ENCODE results near the gene TNFRSF25.

TNFRSF25 gene

DNA sequence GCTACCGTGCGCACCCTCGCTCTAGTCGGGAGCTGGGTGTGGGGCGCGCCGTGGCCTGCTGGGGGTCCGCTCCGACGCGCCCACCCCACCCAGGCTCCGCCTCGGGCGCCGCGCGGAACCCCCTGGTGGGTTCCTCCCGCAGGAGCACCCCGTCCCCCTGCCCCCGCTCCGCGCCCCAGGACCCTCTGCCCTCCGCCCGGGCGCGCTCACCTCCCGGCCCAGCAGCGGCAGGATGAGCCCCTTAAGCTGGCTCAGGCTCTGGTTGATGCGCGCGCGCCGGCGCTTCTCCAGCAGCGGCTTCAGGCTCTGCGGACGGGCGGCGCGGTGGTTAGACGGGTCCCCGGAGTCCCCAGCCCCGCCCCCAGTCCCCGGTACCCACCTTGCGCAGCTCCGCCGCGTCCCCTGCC lies 46.6 kb downstream of the TNFRSF25 start:
- DNase-seq (ENCODE audit: extremely low read depth, insufficient read length) = no peak
- peak overlapping the region; percentile 53 for H3K4me3 ChIP-seq (replicated peaks; ENCODE audit: low read depth, low read length)
- TF ChIP-seq, protein P1, sequence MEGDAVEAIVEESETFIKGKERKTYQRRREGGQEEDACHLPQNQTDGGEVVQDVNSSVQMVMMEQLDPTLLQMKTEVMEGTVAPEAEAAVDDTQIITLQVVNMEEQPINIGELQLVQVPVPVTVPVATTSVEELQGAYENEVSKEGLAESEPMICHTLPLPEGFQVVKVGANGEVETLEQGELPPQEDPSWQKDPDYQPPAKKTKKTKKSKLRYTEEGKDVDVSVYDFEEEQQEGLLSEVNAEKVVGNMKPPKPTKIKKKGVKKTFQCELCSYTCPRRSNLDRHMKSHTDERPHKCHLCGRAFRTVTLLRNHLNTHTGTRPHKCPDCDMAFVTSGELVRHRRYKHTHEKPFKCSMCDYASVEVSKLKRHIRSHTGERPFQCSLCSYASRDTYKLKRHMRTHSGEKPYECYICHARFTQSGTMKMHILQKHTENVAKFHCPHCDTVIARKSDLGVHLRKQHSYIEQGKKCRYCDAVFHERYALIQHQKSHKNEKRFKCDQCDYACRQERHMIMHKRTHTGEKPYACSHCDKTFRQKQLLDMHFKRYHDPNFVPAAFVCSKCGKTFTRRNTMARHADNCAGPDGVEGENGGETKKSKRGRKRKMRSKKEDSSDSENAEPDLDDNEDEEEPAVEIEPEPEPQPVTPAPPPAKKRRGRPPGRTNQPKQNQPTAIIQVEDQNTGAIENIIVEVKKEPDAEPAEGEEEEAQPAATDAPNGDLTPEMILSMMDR (IDR thresholded peaks at IDR 0.05; ENCODE audit: insufficient read depth, low read length, poor library complexity, severe bottlenecking) = no peak
- H3K36me3 ChIP-seq (ENCODE audit: control insufficient read depth, insufficient read depth, low read length) = no peaks in the 10 kb centered on the region
- peaks cover 6% of the 10 kb centered on the region for H3K27me3 ChIP-seq (replicated peaks; ENCODE audit: control insufficient read depth, insufficient read depth, low read length)

DNA sequence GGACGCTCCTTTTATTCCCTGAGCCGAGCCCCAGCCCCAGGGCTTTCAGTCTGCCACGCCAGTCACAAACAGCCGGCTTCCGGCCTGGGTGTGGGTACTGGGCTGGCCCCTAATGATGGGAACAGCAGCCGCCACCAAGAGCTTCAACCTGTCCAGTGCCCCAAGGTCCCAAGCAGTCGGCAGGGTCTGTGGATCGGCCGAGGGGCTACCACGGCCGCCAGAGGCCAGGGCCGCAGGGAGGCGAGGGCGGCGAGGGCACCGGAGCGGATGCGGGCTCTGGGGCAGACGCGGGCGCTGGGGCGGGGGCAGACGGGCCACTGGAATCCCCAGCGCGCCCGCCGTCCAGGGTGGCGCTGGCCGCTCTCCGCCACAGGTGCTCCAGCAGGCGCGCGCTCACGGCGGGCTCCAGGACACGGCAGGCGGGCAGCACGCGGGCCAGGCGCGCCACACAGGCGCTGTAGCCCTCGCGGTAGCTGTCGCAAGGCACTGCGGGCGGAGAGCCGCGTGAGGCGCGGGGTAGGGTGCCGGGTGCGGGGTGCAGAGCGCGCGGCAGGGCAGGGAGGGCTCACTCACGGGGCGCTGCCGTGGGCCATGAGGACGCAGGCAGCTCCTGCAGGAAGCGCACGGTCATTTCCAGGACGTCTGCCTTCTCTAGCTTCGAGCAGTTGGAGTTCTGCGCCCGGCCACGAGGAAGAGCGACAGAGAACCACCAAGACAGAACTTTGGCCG lies 47.1 kb downstream of the TNFRSF25 start:
- Histone ChIP-seq H3K27me3 (replicated peaks; ENCODE audit: control insufficient read depth, insufficient read depth, low read length) (peaks cover 6% of the 10 kb centered on the region), H3K36me3 (ENCODE audit: control insufficient read depth, insufficient read depth, low read length) (no peaks in the 10 kb centered on the region), H3K4me3 (replicated peaks; ENCODE audit: low read depth, low read length) (no peak overlapping the region; the same call in 1 of the 2 replicates)
- TF ChIP-seq, protein P1 (IDR thresholded peaks at IDR 0.05; ENCODE audit: insufficient read depth, low read length, poor library complexity, severe bottlenecking) = no peak
- DNase-seq (ENCODE audit: extremely low read depth, insufficient read length) = no peak

DNA sequence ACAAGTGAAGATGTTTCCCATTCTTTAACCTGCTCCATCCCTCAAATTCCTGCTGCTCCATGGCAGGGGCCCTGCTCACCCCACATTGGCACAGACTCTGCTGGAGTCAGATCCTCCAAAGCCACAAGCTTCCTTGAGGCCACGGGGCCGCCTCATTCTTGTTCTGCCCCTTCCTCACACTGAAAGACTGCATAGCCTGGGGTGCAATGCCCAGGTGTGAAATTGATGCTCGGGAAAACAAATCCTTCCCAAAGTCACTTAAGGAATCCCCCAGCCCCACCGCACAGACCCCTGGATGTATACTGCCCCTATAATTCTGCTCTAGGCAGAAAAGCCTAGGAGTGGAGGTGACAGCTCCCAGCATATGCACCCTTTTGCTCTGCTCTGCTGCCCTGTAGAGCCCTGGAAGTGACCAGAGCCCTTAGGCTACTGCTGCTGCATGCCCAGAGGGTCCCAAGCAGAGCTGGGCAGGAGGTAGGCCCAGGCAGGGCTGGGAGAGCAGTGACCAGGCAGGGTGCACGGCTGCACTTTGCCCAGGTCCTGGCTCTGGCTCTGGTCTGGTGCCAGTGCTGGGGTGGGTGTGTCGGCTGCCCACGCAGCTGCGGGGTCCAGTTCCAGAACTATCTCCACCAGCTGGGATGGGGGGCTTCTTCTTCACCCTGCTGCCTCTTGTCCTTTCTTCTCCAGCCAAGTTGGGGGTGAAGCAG lies 47.9 kb downstream of the TNFRSF25 start:
- DNase-seq (ENCODE audit: extremely low read depth, insufficient read length) = no peak
- no peaks in the 10 kb centered on the region for H3K36me3 ChIP-seq (ENCODE audit: control insufficient read depth, insufficient read depth, low read length)
- H3K27me3 ChIP-seq (replicated peaks; ENCODE audit: control insufficient read depth, insufficient read depth, low read length) = peaks cover 6% of the 10 kb centered on the region
- H3K4me3 ChIP-seq (replicated peaks; ENCODE audit: low read depth, low read length) = no peak overlapping the region
- TF ChIP-seq, protein P1 (IDR thresholded peaks at IDR 0.05; ENCODE audit: insufficient read depth, low read length, poor library complexity, severe bottlenecking) = no peak

DNA sequence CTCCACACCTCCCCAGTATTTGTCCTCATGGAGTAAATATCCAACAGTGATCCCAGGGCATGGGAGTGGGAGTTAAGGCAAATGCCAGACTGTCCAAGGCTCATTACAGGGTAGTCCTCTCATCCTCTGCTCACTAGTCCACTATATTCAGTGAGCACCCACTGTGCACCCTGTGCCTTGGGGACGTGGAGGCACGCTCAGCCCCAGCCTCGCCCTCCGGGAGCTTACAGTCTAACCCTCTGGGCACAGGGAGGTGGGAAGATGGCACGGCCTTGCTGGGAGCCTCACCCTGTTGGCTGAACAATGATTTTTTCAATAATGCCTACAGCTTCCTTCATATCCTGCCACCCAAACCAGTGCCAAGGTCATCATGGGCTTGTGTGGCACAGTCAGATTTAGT lies 49.1 kb downstream of the TNFRSF25 start:
- DNase-seq (ENCODE audit: extremely low read depth, insufficient read length) = no peak
- peaks cover 6% of the 10 kb centered on the region for H3K27me3 ChIP-seq (replicated peaks; ENCODE audit: control insufficient read depth, insufficient read depth, low read length)
- H3K36me3 ChIP-seq (ENCODE audit: control insufficient read depth, insufficient read depth, low read length) = no peaks in the 10 kb centered on the region
- H3K4me3 ChIP-seq (replicated peaks; ENCODE audit: low read depth, low read length) = no peak overlapping the region
- TF ChIP-seq, protein P1 (IDR thresholded peaks at IDR 0.05; ENCODE audit: insufficient read depth, low read length, poor library complexity, severe bottlenecking) = no peak

DNA sequence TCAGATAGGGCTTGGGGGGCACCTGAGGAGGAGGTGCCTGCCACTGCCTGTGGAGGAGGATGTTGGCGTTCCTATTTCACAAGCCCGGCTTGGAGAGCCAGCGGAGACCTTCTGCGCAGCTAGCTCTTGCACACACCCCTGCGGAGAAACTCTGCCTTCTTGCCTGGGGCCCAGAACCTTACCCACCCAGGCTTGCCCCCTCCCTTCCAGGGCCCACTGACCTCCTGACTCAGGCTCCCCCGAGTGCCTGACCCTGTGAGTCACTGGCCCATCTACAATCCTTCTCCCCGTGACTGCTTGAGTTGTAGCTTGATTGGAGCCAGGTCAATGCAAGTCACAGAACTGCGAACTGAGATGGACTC lies 49.7 kb downstream of the TNFRSF25 start:
- no peak for DNase-seq (ENCODE audit: extremely low read depth, insufficient read length)
- no peaks in the 10 kb centered on the region for H3K36me3 ChIP-seq (ENCODE audit: control insufficient read depth, insufficient read depth, low read length)
- H3K27me3 ChIP-seq (replicated peaks; ENCODE audit: control insufficient read depth, insufficient read depth, low read length) = peaks cover 4% of the 10 kb centered on the region
- TF ChIP-seq, protein P1 (IDR thresholded peaks at IDR 0.05; ENCODE audit: insufficient read depth, low read length, poor library complexity, severe bottlenecking) = no peak
- H3K4me3 ChIP-seq (replicated peaks; ENCODE audit: low read depth, low read length) = no peak overlapping the region

Data from GM06990 (cell line).